NCI-H748 (cell line): ENCODE data around the gene INCA1.

ENCODE experiments used
- DNase-seq: peaks from one replicate; lab custom pipeline; 2025; ENCODE audit not compliant: unreplicated experiment; lab: John Stamatoyannopoulos, UW

INCA1 gene

DNA sequence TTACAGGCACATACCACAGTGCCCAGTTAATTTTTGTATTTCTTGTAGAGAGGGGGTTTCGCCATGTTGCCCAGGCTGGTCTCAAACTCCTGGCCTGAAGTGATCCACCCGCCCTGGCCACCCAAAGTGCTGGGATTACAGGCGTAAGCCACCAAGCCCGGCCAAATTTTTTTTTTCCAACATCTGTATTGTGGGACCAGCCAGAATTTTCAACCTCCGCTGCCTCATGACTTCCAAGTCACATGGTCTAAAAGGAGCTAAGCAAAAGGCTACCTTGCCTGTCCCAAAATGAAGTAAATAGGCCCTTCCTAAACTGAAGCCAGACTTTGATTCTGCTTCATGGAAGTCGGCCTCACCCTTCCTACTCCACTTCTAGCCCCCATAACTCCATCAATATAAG lies 25.5 kb downstream of the INCA1 start:
- no peak for DNase-seq

DNA sequence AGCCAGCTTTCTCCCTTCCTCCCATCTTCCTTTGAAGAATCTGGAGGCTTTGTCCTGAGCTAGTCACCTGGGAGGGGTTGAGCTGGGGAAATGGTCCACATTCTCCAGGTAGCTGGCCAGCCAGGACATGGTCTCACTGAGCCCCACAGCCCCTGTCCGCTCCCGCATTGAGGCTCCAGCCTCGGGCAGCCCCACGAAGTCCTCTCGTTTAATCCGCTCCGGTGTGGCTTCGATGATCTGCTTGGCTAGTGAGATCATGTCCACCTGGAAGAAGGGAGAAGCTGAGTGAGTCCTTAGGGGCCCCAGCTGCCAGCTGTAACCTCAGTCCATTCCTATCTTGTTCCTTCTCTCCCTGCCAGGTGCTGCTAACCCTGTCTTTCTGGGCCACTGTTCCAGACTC lies 27.0 kb downstream of the INCA1 start:
- no peak for DNase-seq

DNA sequence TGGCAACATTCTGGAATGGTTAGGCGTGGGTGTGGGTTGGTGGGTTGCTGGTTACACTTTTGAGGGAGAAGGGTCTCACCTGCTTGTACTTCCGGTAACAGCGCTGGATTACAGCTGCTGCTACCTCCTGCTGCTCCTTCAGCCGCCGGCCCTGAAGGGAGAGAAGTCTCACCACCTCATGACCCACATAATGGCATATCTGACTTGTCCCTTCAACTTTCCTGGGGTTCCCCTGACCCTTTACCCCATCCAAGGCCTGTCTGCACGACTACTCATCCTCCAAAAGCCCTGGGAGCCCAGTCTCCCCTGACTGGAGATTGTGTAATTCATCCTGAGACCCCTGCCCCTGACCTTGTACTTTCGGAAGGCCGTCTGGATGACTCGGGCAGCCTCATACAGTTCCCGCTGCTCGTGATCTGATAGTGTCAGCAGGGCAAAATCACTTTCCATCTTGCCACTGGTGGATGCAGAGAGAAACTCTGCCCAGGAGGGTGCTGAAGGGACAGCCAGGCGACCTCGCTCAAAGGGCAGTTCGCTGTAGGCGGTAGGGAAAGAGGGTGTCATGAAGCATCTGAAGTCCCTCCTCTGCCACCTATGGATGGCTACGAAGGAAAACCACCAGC lies 27.7 kb downstream of the INCA1 start:
- no peak for DNase-seq

DNA sequence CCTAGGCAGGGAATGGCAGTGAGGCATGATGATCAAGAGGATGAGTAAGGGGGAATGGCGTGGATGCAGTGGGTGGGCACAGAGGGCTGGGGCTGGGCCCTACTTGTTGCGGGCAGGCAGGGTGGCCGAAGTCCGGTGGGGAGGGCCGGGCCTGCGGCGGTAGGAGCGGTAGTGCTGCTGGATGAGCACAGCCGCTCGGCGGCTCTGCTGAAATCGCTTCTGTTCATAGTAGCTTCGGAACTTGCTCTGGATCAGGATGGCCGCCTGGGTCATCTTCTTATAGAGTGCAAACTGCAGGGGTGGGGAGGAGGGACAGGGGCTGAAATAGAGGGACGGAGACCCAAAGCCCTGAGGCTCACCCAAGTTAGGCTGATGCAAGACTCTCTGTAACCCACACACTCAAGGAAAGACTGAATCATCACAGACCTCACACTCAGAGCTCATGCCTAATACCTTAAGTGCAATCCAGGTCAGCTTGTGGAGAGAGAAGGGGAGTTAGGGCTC lies 28.2 kb downstream of the INCA1 start:
- no peak for DNase-seq

DNA sequence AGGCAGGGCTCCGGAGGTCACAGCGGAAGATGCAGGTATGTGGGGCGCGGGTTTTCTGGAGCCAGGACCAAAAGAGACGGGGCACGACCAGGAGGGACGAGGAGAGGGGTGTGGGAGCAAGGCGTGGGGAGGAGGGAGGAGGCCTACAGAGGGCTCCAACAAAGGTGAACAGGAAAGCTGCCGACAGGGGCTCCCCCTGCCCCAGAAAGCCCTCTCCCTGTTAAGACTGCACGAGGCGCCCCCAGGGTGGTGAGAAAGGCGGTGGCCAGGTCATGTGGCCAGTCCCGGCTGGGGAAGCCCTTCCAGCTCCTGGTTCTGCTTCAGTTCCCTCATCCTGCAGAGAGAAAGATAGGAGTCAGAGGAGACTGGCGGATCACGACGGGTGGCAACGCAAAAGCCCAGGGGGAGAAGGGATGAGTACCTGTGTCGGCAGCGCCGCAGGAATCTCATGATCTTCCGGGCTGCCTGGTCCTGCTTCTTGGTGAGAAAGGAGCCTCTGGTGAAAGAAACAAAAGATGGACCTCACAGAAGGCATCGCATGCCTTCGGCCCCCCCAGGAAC lies 28.8 kb downstream of the INCA1 start:
- DNase-seq = peak; percentile 46

DNA sequence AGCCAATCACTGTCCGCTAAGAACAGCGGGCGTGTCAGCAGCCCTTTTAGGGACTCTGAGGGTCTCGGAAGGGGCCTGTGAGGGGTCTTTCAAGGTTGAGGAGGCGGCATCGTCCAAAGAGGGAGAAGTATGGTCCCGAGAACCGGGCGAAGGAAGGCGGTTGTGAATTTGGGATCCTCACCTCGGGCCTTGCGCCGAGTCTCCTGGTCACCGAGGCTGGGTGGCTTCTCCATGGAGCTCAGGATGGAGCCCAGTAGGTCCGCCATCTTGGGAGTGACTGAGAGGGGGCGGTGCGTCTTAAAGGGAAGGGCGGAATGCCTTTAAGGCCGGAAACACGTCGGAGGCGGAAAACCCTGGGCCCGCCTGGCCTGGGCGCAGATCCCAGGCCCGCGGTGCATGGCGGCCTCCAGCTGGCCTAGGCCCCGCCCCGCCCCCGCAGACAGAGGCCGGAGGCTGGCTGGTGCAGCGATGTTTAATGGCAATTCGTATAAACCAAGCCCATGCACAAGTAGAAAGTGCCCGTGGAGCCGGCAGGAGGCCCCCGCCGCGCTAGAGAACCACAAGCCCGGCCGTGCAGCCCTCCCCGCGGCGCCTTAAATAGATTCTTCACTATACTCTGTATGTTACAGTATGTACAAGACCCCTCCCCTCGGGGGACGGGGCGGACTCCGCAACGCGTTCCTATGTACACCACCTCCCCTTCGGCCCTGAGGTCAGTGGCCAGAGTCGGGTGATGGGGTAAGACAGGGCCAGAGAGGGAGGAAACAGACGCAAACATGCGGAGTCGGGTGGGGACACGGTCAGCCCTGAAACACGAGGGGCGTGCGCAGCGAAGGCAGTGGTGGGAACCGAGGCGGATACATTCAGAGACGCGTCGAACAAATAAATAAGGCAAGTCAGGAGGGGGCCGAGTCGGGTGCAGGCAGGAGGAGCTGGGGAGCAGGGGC lies 29.5 kb downstream of the INCA1 start, which contains the start of gene SPAG7:
Gene SPAG7 (minus strand): TSS at position 279 of the 947 bp plus-strand sequence. CDS start 13 bp downstream, at position 266.
- DNase-seq = peak; percentile 97

DNA sequence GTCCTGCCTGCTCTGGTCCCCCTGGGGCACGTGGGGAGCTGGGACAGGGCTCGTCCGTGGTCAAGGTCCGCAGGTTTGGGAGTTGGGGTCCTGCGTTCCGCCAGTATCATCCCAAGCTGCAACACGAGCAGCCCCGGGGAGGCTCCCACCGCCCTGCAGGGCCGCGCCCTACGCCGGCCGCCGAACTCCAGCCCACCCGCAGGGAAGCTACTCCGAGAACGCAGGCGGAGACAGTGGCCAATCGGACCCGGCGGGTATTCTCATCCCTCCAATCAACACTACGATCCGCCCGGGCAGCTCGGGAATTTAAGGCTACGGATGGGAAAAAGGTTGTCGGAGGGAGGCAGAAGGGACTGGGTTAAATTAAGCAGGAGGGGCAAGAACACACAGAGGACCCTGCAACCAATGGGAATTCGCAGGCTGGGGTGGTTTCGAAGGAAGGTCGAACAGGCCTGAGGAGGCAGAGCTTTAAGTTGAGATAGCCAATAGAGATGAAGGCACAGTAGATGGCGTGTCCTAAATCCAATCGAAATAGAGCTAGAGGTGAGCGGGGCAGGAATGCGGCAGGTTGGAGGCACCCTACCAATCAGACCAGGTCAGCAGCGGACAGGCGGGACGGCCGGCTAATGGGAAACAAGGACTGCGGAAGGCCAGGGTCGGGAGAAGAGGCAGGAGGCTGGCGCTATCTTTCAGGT lies 30.3 kb downstream of the INCA1 start:
- peak; percentile 100 for DNase-seq

DNA sequence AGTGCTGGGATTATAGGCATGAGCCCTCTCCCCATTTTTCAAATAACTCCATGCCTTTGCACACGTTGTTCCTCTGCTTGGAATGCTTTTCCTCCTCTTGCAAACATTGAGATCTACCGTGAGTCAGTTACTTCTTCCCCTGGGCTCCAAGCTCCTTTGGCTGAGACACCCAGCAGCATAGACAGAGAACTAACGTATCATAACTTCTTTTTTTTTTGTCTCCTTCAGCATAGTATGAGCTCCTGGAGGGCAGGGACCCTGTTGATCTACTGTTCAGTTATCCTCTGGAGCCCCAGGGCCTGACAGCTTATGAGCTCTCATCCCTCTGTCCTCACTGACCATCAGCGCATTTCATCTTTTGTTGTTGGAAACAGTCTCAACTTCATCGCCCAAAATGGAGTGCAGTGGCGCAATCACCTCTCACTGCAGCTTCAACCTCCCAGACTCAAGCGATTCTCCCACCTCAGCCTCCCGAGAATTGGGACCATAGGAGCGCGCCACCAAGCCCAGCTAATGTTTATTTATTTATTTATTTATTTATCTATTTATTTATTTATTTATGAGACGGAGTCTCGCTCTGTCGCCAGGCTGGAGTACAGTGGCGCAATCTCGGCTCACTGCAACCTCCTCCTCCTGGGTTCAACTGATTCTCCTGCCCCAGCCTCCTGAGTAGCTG lies 31.9 kb downstream of the INCA1 start:
- no peak for DNase-seq

DNA sequence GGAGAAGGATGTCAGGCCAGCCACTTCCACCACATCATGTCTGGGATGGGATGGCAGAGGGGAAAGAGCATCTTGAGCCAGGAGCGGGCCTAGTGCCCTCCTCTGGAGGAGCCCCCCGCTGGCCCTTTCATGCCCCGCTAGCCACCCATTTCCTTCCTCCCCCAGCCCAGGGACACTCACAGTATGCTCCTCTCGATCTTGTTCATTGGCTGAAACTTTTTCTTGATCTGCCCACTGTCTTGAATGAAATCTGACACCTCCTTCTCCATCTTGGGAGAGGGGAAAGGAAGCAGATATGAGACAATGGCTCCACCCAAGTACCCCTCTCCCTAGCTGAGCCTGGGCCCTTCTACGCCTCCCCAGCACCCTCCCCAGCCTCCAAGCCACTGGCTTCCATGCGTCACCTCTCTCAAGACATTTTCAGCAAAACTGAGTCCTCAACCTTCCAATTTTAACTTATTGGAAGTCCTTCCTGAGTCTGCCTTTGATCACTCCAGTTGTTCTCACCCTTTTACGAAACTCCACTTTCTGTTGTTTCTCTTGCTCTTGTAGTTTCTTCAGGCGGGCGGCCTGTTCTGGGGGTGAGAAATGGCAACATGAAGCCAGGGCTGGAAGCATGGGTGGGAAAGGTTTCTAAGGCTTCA lies 36.9 kb downstream of the INCA1 start:
- no peak for DNase-seq

DNA sequence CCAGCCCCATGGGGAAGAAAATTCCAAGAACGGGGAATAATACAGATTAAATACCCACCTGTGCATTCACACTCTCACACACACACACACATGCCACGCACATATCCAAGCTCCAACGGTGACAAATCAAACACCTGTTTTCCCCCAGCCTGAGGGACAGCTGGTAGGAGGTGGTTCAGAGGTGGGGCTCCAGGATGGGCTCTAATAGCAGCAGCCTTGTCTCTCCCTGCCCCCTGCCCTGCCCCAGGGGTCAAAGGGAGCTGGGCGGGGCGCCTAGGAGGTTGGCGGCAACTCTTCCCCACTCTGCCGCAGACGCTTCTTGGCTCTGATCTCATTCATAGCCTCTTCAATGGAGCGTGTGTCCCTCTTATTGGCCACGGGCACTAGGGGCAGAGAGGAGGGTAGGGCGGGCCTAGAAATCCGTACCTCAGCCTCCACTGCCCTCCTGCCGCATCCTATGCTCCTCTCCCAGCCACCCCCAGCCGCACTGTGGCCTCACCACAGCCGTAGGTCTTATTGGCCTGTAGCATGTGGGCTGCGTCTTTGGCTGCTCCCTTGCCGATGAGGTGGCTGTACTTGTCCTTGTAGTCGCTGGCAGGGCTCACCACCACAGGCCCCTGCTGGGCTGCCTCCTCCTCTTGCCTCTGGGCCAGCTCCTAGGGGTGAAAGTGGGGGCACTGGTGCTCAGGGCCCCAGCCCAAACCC lies 37.9 kb downstream of the INCA1 start:
- no peak for DNase-seq

DNA sequence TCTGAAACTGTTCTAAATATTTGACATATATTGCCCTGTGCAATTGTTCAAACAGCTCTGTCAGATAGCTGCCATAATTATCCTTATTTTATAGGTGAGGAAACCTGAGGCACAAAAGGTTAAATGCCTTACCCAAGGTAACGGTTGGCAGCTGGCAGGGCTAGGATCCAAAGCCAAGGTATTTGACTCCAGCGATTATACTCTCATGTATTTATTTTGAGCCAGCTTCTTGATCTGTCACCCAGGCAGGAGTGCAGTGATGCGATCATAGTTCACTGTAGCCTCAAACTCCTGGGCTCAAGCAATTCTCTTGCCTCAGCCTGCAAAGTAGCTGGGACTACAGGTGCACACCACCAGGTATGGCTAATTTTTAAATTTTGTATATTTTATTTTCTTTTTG lies 39.2 kb downstream of the INCA1 start:
- no peak for DNase-seq

DNA sequence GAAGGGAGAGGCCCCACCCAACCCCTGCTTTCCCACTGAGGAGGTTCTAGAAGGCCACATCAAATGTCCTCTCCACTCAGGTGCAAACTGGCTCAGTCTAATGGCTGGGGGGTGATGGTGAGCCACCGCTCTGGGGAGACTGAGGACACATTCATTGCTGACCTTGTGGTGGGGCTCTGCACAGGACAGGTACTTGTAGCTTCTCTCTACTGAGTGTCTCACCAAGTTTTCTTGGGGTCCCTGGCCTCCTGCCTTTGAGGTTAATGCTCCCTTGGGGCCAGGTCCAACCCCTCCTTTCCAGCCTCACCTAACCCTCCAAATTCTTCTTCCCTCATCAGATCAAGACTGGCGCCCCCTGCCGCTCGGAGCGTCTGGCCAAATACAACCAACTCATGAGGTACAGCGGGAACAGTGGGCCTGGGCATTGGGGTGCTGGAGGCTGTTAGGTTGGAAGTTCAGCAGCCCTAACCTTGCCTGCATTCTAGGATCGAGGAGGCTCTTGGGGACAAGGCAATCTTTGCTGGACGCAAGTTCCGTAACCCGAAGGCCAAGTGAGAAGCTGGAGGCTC lies 40.7 kb downstream of the INCA1 start:
- DNase-seq = no peak

DNA sequence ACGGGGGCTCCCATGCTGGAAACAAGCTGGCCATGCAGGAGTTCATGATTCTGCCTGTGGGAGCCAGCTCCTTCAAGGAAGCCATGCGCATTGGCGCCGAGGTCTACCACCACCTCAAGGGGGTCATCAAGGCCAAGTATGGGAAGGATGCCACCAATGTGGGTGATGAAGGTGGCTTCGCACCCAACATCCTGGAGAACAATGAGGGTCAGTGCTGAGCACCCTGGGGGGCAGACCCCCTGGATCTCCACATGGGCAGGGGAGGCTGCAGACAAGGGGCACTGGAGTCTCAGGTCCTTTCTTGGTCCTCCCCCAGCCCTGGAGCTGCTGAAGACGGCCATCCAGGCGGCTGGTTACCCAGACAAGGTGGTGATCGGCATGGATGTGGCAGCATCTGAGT lies 42.2 kb downstream of the INCA1 start:
- DNase-seq = no peak

DNA sequence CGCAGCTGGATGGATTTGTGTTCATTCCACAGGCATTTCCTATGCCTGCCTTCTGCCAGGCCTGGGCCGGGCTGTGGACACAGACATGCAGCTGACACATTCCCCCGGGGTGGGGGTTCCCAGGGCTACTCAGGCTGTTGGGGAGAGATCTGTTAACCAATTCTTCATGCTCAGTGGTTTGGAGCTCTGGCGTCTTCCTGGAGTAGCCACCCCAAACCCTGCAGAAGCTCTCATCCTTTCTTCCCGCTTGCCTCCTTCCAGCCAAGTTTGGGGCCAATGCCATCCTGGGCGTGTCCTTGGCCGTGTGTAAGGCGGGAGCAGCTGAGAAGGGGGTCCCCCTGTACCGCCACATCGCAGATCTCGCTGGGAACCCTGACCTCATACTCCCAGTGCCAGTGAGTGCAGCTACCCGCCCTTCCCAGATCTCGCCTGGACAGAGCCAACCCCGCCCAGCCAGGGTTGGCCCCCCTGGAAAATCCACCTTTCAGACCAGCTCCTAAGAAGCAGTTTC lies 43.8 kb downstream of the INCA1 start:
- no peak for DNase-seq

DNA sequence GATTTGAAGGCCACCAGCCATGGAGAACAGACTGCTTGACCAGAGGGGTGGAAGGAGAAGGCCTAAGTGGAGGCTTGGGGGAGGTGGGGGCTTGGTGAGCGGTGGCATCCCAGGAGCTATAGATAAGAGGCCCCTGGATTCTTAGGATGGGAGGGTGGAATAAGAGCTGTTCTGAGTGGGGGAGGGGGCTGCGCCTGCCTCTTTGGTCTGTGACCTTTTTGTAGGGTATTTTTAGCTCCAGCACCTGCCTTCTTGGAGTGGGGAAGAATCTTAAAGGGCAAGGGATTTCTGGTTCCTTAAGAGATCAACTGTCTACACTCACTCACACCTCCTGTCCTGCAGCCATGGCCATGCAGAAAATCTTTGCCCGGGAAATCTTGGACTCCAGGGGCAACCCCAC lies 45.8 kb downstream of the INCA1 start:
- DNase-seq = no peak

DNA sequence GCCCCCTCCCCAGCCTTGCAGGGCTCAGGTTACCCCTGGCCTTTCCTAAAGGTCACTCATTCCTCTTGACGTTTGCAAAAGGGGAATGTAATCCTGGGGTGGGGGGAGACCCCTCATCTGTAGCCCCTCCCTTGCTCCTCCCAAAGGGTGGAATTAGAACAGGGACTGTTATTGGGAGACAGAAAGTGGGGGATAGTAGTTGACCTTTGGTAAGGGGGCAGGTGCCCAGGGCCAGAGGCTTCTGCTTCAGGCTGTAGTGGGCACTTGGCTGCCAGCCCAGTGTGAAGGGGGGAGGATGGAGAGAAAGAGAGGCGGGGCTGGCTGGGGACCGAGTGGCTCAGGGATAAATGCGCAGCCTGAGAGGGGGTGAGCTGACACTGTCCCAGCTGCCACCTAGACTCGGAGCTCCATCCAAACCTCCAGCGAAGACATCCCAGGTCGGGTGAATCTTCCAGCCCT lies 46.5 kb downstream of the INCA1 start, which contains the start of gene ENO3:
Gene ENO3 (plus strand): TSS at position 374 of the 459 bp plus-strand sequence. CDS start 711 bp downstream, outside the sequence.
- peak; percentile 57 for DNase-seq

DNA sequence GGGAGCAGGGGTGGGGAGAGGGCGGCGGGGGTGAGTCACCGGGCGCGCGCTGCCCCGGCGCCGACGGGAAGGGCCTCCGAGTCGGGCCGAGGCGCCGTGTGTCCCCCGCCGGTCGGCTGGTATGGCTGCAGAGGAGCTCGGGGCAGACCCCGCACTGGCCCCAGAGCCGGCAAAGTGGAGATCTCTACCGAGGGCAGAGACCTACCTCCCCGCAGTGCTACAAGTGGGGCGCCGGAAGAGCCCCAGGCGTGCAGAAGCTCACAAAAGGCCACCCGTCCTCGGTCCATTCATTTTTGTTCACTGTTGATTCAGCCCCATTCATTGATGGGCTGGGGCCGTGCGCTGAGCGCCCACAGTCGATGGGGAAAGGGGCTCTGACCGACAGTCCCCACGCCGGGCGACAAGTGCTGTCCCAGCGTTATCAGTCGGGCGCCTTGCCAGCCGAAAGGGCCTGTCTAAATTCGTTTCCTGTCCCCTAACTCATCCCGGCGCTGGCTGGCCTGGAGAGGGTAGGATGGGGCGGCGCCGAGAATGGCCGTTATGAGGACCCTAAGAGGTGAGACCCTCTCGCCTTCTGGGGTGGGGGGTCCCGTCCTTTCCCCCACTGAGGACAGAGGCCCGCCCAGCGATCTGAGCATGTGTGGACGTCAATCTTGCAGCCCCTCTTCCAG lies 47.1 kb downstream of the INCA1 start:
- DNase-seq = no peak
